Tibial nerve (tissue), 4 donors: ENCODE measurements around the gene AUTS2. TPM values are rescaled to one million over a fixed set of nuclear protein-coding genes. Genes with fewer than 3 reads are reported as not detected.

ENCODE experiments used
- DNase-seq, 2 donors: peaks; one replicate each; pipeline ENCODE4 v3.0.0-alpha.2; 2019; ENCODE audit warnings: low spot score in 2 of 2
- H3K27ac ChIP-seq, 4 donors: fragments of 200-600 bp; sonication (generic) in 3 of 4; one replicate each; pipeline ENCODE4 v1.5.1; 2017 to 2019; ENCODE audit warnings: mild to moderate bottlenecking in 1 of 4
- H3K27me3 ChIP-seq, 2 donors: fragments of 200-600 bp; sonication (generic) in 1 of 2; one replicate each; pipeline versions ENCODE4 v1.5.1 to v1.6.0; 2017 to 2019
- H3K36me3 ChIP-seq, 3 donors: fragments of 200-600 bp; sonication (generic); one replicate each; pipeline ENCODE4 v1.5.1; 2018 to 2019
- H3K4me1 ChIP-seq, 4 donors: fragments of 200-600 bp; sonication (generic) in 3 of 4; one replicate each; pipeline ENCODE4 v1.5.1; 2017 to 2019
- H3K4me3 ChIP-seq, 4 donors: fragments of 200-600 bp; sonication (generic) in 3 of 4; one replicate each; pipeline ENCODE4 v1.5.1; 2017 to 2019; ENCODE audit warnings: mild to moderate bottlenecking in 1 of 4, moderate library complexity in 1 of 4
- H3K9me3 ChIP-seq, 4 donors: fragments of 200-600 bp; sonication (generic) in 3 of 4; one replicate each; pipeline ENCODE4 v1.5.1; 2017 to 2019
- EP300 ChIP-seq, 2 donors: sonication (generic); formaldehyde crosslinking; IDR thresholded peaks; one replicate each; pipeline ENCODE4 v1.6.1; 2017; ENCODE audit warnings: antibody characterized with exemption in 2 of 2, mild to moderate bottlenecking in 1 of 2
- POLR2A ChIP-seq, 2 donors: fragments of 450-650 bp; IDR thresholded peaks; one replicate each; pipeline ENCODE4 v1.6.1; 2017; ENCODE audit warnings: antibody characterized with exemption in 2 of 2, mild to moderate bottlenecking in 2 of 2, moderate library complexity in 2 of 2
- WGBS, 2 donors: methylation state at CpG; one replicate each; pipeline ENCODE4 v1.1.5; 2018; 5-methylcytosine and 5-hydroxymethylcytosine counted together
- total RNA-seq, 4 donors: library from RNA; depleted of rRNA; stranded (reverse); fragments of >200 nt; gene quantifications; one replicate each; pipeline ENCODE4 v1.1.0, GENCODE V29; 2016
- TF ChIP-seq, protein P1 (sequence below), 5 experiments: fragments of 200-600 bp in 3 of 5; fragments of 450-650 bp in 2 of 5; sonication (generic) in 3 of 5; IDR thresholded peaks; one replicate each; pipeline ENCODE4 v1.5.1; 2016 to 2019; ENCODE audit warnings: antibody characterized with exemption in 5 of 5, mild to moderate bottlenecking in 3 of 5, moderate library complexity in 2 of 5

AUTS2 gene
- total RNA-seq, 4 donors from 2014 or later, result 56.6 to 87.9 (median 71.6) TPM

DNA sequence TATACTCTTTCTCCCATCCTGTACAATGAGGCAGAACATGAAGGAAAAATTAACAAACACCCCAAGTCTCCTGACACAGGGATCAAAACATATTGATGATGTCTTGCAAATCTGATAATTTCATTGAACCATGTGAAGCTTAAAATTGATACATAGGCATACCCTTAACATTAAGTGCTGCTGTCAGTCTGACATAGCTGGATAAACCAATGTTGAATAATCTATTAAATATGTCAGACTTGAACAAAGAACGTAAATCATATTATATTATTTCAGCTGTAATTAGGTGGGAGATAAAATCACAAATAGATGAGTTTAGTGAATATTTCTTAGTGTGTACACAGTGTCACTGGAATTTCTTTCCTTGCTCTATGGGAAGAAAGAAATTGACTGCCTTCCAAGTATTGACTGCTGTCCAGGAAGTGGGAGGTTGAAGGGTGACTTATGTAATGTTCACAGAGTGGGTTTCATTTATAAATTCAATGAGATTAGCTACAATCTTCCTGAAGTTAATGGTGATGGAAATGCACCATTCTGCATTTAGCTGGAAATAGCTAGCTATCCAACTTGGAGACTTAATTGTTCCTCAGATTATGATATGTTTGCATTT is 170.8 kb downstream of the AUTS2 start:
- no peaks in the 10 kb centered on the region for H3K36me3 ChIP-seq
- peaks cover 0 to 19% (median 0%) of the 10 kb centered on the region in 4 donors for H3K4me1 ChIP-seq
- 22 to 24% methylated on average over 1 of the region's 1 CpG for WGBS, 2 donors
- no peak for DNase-seq
- no peak overlapping the region for H3K27ac ChIP-seq
- no peak overlapping the region for H3K4me3 ChIP-seq
- no peaks in the 10 kb centered on the region for H3K9me3 ChIP-seq
- H3K27me3 ChIP-seq, result no peaks in the 10 kb centered on the region
- TF ChIP-seq, protein P1, sequence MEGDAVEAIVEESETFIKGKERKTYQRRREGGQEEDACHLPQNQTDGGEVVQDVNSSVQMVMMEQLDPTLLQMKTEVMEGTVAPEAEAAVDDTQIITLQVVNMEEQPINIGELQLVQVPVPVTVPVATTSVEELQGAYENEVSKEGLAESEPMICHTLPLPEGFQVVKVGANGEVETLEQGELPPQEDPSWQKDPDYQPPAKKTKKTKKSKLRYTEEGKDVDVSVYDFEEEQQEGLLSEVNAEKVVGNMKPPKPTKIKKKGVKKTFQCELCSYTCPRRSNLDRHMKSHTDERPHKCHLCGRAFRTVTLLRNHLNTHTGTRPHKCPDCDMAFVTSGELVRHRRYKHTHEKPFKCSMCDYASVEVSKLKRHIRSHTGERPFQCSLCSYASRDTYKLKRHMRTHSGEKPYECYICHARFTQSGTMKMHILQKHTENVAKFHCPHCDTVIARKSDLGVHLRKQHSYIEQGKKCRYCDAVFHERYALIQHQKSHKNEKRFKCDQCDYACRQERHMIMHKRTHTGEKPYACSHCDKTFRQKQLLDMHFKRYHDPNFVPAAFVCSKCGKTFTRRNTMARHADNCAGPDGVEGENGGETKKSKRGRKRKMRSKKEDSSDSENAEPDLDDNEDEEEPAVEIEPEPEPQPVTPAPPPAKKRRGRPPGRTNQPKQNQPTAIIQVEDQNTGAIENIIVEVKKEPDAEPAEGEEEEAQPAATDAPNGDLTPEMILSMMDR (IDR thresholded peaks at IDR 0.05), result no peak
- TF ChIP-seq EP300 (IDR thresholded peaks at IDR 0.05) (no peak), POLR2A (IDR thresholded peaks at IDR 0.05) (no peak)

DNA sequence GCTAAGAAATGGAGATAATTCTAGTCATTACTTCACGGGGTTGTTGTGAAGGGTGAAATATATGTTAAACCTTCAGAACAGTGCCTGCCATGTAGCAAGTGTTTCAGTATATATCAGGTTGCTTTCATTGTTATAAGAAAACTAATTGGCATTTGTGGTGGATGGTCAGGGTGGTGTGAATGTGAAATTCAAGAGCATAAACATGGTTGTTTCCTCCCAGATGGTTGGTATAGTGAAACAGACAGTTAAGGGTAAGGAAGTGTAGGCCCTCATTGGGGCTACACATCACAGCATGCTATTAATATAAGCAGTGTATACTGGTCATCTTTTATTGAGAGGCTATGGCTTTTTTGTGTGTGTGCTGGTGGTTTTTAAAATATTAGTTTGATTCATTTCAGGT is 171.6 kb downstream of the AUTS2 start:
- H3K36me3 ChIP-seq, result no peaks in the 10 kb centered on the region
- peaks cover 0 to 19% (median 0%) of the 10 kb centered on the region in 4 donors for H3K4me1 ChIP-seq
- no peaks in the 10 kb centered on the region for H3K9me3 ChIP-seq
- no peak overlapping the region for H3K27ac ChIP-seq
- DNase-seq, result no peak
- no peaks in the 10 kb centered on the region for H3K27me3 ChIP-seq
- WGBS, 2 donors, result 90 to 92% methylated on average over 1 of the region's 1 CpG
- no peak overlapping the region for H3K4me3 ChIP-seq
- TF ChIP-seq, protein P1 (IDR thresholded peaks at IDR 0.05), result no peak
- TF ChIP-seq EP300 (IDR thresholded peaks at IDR 0.05) (no peak), POLR2A (IDR thresholded peaks at IDR 0.05) (no peak)

DNA sequence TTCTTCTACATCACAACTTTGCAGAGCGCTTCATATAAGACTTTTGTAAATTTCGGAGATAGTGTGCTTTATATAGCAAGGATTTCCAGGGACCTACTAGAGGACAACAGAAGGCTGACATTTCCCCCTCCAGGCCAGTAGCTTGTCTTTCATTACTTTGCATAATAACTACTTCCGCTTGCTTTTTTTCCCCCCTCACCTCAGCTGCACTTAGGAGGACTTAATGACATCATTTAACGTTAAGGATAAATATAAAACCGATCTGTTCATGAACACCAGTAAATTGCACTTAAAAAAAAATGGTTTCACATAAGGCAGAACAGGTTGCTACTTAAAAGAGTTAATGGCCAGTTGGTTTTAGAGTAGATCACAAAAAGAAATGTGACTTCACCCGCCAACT is 172.3 kb downstream of the AUTS2 start:
- H3K27me3 ChIP-seq, result no peaks in the 10 kb centered on the region
- DNase-seq, result no peak
- H3K4me3 ChIP-seq, result no peak overlapping the region
- H3K27ac ChIP-seq, result no peak overlapping the region
- no peaks in the 10 kb centered on the region for H3K9me3 ChIP-seq
- H3K36me3 ChIP-seq, result no peaks in the 10 kb centered on the region
- H3K4me1 ChIP-seq, result peaks cover 0 to 27% (median 0%) of the 10 kb centered on the region in 4 donors
- TF ChIP-seq EP300 (IDR thresholded peaks at IDR 0.05), result no peak
- TF ChIP-seq POLR2A (IDR thresholded peaks at IDR 0.05), result no peak
- TF ChIP-seq, protein P1 (IDR thresholded peaks at IDR 0.05), result no peak
- WGBS, 2 donors, result 84 to 89% methylated on average over 6 of the region's 6 CpGs

DNA sequence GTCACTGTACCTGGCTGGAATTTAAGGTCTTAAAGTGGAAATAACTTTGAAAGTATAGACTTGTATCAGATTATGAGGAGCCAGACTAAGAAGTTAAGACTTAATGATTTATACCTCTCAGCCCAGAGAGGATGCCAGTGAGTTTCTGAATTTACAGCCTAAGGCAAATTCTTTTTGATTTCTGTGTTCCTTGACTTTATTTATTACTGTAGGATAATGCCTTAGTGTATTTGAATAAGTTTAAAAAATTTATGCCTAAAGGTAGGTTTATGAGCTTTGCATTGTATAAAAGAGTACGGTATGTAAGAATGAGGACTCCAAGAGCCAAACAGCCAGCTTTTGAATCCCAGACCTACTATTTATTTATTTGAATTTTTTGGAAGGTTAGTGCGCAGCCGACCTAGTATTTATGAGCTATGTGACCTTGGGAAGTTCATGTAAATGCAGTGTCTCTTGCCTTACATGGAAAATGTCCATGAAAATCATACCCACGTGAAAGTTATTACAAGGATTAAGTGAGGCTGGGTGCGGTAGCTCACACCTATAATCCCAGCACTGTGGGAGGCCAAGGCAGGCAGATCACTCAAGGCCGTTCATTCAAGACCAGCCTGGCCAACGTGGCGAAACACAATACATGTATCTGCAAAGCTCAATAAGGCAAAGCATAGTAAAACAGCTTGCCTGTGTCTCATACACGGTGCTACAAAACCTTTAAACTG is 174.6 kb downstream of the AUTS2 start:
- 74 to 83% methylated on average over 9 of the region's 9 CpGs for WGBS, 2 donors
- no peaks in the 10 kb centered on the region for H3K36me3 ChIP-seq
- no peak for TF ChIP-seq EP300 (IDR thresholded peaks at IDR 0.05)
- TF ChIP-seq, protein P1 (IDR thresholded peaks at IDR 0.05), result no peak
- no peak for TF ChIP-seq POLR2A (IDR thresholded peaks at IDR 0.05)
- no peak overlapping the region for H3K4me3 ChIP-seq
- H3K9me3 ChIP-seq, result no peaks in the 10 kb centered on the region
- H3K4me1 ChIP-seq, result peaks cover 0 to 29% (median 0%) of the 10 kb centered on the region in 4 donors
- H3K27me3 ChIP-seq, result no peaks in the 10 kb centered on the region
- no peak for DNase-seq
- no peak overlapping the region for H3K27ac ChIP-seq

DNA sequence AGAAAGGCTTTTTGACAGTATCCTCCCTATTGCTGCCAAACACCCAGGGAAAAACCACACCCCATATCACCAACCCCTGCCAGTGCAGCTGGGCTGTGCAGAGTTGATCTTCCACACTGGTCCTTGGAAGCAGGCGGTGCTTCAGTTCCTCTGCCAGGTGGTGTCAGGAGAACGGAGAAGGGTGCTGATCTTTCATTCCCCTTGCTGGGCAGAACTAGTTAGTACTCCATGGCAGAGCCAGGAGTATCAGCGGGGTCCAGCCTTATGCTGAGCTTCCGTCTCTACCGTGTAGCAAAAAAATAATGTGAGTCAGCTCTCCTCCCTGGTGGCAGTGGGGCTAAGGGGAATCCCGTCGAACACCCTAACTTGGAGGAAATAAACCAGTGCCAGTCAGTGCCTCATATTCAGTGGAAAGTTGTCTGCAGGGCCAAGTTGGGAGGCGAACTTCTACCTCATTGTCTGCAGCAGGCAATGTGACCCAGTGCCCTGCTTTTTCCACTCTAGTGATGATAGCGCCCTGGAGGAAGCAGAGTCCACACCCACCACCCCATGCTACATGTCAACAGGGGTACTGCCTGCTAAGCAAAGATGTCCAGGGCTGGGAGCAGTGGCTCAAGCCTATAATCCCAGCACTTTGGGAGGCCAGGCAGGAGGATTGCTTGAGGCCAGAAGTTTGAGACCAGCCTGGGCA is 175.4 kb downstream of the AUTS2 start:
- DNase-seq, result no peak
- Histone ChIP-seq H3K4me3 (no peak overlapping the region), H3K4me1 (peaks cover 0 to 28% (median 0%) of the 10 kb centered on the region in 4 donors), H3K9me3 (no peaks in the 10 kb centered on the region), H3K36me3 (no peaks in the 10 kb centered on the region), H3K27me3 (no peaks in the 10 kb centered on the region), H3K27ac (no peak overlapping the region)
- TF ChIP-seq POLR2A (IDR thresholded peaks at IDR 0.05), result no peak
- no peak for TF ChIP-seq EP300 (IDR thresholded peaks at IDR 0.05)
- TF ChIP-seq, protein P1 (IDR thresholded peaks at IDR 0.05), result no peak
- 64 to 76% methylated on average over 7 to 9 of the region's 9 CpGs for WGBS, 2 donors
